ENCODE measurements around the gene SSH3. TPM values are rescaled to one million over a fixed set of nuclear protein-coding genes. Genes with fewer than 3 reads are reported as not detected.
A peak's percentile ranks its signal among the peaks of the same experiment; 100 is the strongest.

Gene SSH3
- total RNA-seq, 1 donor from 2014 or later: 7.3 TPM

GRCh38 chr11:67271205-67271540 lies 32.2 kb upstream of the SSH3 start:
- peaks cover 7% of the 10 kb centered on the region for H3K36me3 Mint-ChIP-seq (ENCODE audit: low read depth, unreplicated experiment)
- peak overlapping the region; percentile 92 for H3K27ac Mint-ChIP-seq (ENCODE audit: unreplicated experiment)
- H3K4me1 Mint-ChIP-seq (ENCODE audit: unreplicated experiment): peaks cover 63% of the 10 kb centered on the region
- no peaks in the 10 kb centered on the region for H3K9me3 Mint-ChIP-seq (ENCODE audit: unreplicated experiment)
- TF ChIP-seq, protein P1, sequence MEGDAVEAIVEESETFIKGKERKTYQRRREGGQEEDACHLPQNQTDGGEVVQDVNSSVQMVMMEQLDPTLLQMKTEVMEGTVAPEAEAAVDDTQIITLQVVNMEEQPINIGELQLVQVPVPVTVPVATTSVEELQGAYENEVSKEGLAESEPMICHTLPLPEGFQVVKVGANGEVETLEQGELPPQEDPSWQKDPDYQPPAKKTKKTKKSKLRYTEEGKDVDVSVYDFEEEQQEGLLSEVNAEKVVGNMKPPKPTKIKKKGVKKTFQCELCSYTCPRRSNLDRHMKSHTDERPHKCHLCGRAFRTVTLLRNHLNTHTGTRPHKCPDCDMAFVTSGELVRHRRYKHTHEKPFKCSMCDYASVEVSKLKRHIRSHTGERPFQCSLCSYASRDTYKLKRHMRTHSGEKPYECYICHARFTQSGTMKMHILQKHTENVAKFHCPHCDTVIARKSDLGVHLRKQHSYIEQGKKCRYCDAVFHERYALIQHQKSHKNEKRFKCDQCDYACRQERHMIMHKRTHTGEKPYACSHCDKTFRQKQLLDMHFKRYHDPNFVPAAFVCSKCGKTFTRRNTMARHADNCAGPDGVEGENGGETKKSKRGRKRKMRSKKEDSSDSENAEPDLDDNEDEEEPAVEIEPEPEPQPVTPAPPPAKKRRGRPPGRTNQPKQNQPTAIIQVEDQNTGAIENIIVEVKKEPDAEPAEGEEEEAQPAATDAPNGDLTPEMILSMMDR (IDR thresholded peaks at IDR 0.05; ENCODE audit: unreplicated experiment): no peak
- DNase-seq (ENCODE audit: low spot score): no peak
- peaks cover 14% of the 10 kb centered on the region for H3K27me3 Mint-ChIP-seq (ENCODE audit: unreplicated experiment)
- H3K4me3 Mint-ChIP-seq (ENCODE audit: unreplicated experiment): peak overlapping the region; percentile 87

- no peak for DNase-seq (ENCODE audit: low spot score)
- H3K4me1 Mint-ChIP-seq (ENCODE audit: unreplicated experiment): peaks cover 68% of the 10 kb centered on the region
- peaks cover 14% of the 10 kb centered on the region for H3K27me3 Mint-ChIP-seq (ENCODE audit: unreplicated experiment)
- H3K36me3 Mint-ChIP-seq (ENCODE audit: low read depth, unreplicated experiment): peaks cover 7% of the 10 kb centered on the region
- H3K4me3 Mint-ChIP-seq (ENCODE audit: unreplicated experiment): peak overlapping the region; percentile 87
- H3K27ac Mint-ChIP-seq (ENCODE audit: unreplicated experiment): peak overlapping the region; percentile 52
- TF ChIP-seq, protein P1 (IDR thresholded peaks at IDR 0.05; ENCODE audit: unreplicated experiment): no peak
- H3K9me3 Mint-ChIP-seq (ENCODE audit: unreplicated experiment): no peaks in the 10 kb centered on the region
These were observed 31.6 kb upstream of the SSH3 start for GRCh38 chr11:67271541-67272284.

- H3K27me3 Mint-ChIP-seq (ENCODE audit: unreplicated experiment): peaks cover 14% of the 10 kb centered on the region
- no peak overlapping the region for H3K4me3 Mint-ChIP-seq (ENCODE audit: unreplicated experiment)
- H3K9me3 Mint-ChIP-seq (ENCODE audit: unreplicated experiment): no peaks in the 10 kb centered on the region
- H3K36me3 Mint-ChIP-seq (ENCODE audit: low read depth, unreplicated experiment): peaks cover 7% of the 10 kb centered on the region
- no peak overlapping the region for H3K27ac Mint-ChIP-seq (ENCODE audit: unreplicated experiment)
- TF ChIP-seq, protein P1 (IDR thresholded peaks at IDR 0.05; ENCODE audit: unreplicated experiment): no peak
- H3K4me1 Mint-ChIP-seq (ENCODE audit: unreplicated experiment): peaks cover 67% of the 10 kb centered on the region
- DNase-seq (ENCODE audit: low spot score): no peak
These were observed 30.7 kb upstream of the SSH3 start for GRCh38 chr11:67272327-67273259.

GRCh38 chr11:67273260-67273990 lies 29.9 kb upstream of the SSH3 start:
- peaks cover 7% of the 10 kb centered on the region for H3K36me3 Mint-ChIP-seq (ENCODE audit: low read depth, unreplicated experiment)
- no peaks in the 10 kb centered on the region for H3K9me3 Mint-ChIP-seq (ENCODE audit: unreplicated experiment)
- H3K4me3 Mint-ChIP-seq (ENCODE audit: unreplicated experiment): no peak overlapping the region
- no peak overlapping the region for H3K27ac Mint-ChIP-seq (ENCODE audit: unreplicated experiment)
- TF ChIP-seq, protein P1 (IDR thresholded peaks at IDR 0.05; ENCODE audit: unreplicated experiment): no peak
- H3K4me1 Mint-ChIP-seq (ENCODE audit: unreplicated experiment): peaks cover 65% of the 10 kb centered on the region
- no peak for DNase-seq (ENCODE audit: low spot score)
- peaks cover 10% of the 10 kb centered on the region for H3K27me3 Mint-ChIP-seq (ENCODE audit: unreplicated experiment)

Data from endothelial cell (in vitro differentiated cells).